Measurements from ENCODE around the gene DCBLD2.
"Not testable (repeated sequence)": the region's sequence is repeated elsewhere in the genome, so short reads cannot be mapped to it uniquely, and the experiment has no call there.

DCBLD2 gene

GRCh38 chr3:98892263-98892662, 9.2 kb downstream of the DCBLD2 start:
- no peak for DNase-seq

GRCh38 chr3:98890965-98891910, 10.3 kb downstream of the DCBLD2 start:
- no peak for DNase-seq

GRCh38 chr3:98890181-98890835, 11.2 kb downstream of the DCBLD2 start:
- no peak for DNase-seq

- DNase-seq, result no peak
These were observed 13.8 kb downstream of the DCBLD2 start for GRCh38 chr3:98887684-98888083.

- no peak for DNase-seq
These were observed 15.0 kb downstream of the DCBLD2 start for GRCh38 chr3:98886525-98886924.

- DNase-seq, result no peak
These were observed 15.6 kb downstream of the DCBLD2 start for GRCh38 chr3:98885851-98886250.

GRCh38 chr3:98884675-98885371, 16.7 kb downstream of the DCBLD2 start:
- no peak for DNase-seq

- DNase-seq, result not testable (repeated sequence)
These were observed 18.7 kb downstream of the DCBLD2 start for GRCh38 chr3:98882614-98883333.

- DNase-seq, result no peak
These were observed 24.4 kb downstream of the DCBLD2 start for GRCh38 chr3:98877132-98877531.

GRCh38 chr3:98875535-98875934, 26.0 kb downstream of the DCBLD2 start:
- no peak for DNase-seq

- no peak for DNase-seq
These were observed 26.8 kb downstream of the DCBLD2 start for GRCh38 chr3:98874602-98875249.

- DNase-seq, result no peak
These were observed 32.1 kb downstream of the DCBLD2 start for GRCh38 chr3:98869391-98869790.

GRCh38 chr3:98857971-98858370, 43.5 kb downstream of the DCBLD2 start:
- not testable (repeated sequence) for DNase-seq

GRCh38 chr3:98857258-98857657, 44.2 kb downstream of the DCBLD2 start:
- not testable (repeated sequence) for DNase-seq

GRCh38 chr3:98856724-98857123, 44.8 kb downstream of the DCBLD2 start:
- no peak for DNase-seq

GRCh38 chr3:98855806-98856400, 45.6 kb downstream of the DCBLD2 start:
- no peak for DNase-seq

GRCh38 chr3:98848108-98848507, 53.4 kb downstream of the DCBLD2 start:
- DNase-seq, result no peak

- no peak for DNase-seq
These were observed 55.4 kb downstream of the DCBLD2 start for GRCh38 chr3:98846101-98846500.

GRCh38 chr3:98843266-98843959, 58.1 kb downstream of the DCBLD2 start:
- DNase-seq, result no peak

- no peak for DNase-seq
These were observed 61.6 kb downstream of the DCBLD2 start for GRCh38 chr3:98839846-98840245.

- DNase-seq, result not testable (repeated sequence)
These were observed 70.4 kb downstream of the DCBLD2 start for GRCh38 chr3:98831060-98831459.
